ENCODE data around the gene TSEN15. TPM values are rescaled to one million over a fixed set of nuclear protein-coding genes. Genes with fewer than 3 reads are reported as not detected.
"Not testable (repeated sequence)": the region's sequence is repeated elsewhere in the genome, so short reads cannot be mapped to it uniquely, and the experiment has no call there.

The TSEN15 gene
- total RNA-seq, 1 experiment from 2014 or later = 38.5 TPM

DNA sequence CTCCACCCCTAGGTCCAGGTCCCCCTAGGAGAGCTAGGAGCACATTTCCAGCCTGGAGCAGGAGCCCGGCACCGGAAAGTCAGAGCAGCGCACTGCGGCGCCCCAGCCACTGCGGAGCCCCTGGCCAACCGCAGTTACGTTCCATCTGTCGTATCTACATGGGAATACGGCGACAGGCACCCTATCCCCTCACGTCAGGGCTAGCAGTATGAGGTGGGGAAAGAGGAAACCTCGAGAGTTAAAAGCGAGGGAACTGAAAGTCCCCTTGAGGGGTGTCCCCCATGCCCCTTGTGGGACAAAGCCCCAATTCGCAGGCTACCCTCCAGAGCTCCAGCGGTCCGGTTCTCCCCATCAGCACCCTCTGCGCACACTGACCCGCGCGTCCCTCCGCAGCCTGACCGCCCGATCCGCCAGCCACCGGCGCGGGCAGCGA lies 15.0 kb upstream of the TSEN15 start:
- Histone ChIP-seq H3K27me3 (ENCODE audit: control insufficient read depth, insufficient read depth, low read length) (peaks cover 56% of the 10 kb centered on the region), H3K4me3 (ENCODE audit: insufficient read depth, low read depth, low read length) (peak overlapping the region; percentile 67), H3K36me3 (replicated peaks; ENCODE audit: control insufficient read depth, insufficient read depth, low read length) (no peaks in the 10 kb centered on the region)
- DNase-seq = peak; percentile 74

DNA sequence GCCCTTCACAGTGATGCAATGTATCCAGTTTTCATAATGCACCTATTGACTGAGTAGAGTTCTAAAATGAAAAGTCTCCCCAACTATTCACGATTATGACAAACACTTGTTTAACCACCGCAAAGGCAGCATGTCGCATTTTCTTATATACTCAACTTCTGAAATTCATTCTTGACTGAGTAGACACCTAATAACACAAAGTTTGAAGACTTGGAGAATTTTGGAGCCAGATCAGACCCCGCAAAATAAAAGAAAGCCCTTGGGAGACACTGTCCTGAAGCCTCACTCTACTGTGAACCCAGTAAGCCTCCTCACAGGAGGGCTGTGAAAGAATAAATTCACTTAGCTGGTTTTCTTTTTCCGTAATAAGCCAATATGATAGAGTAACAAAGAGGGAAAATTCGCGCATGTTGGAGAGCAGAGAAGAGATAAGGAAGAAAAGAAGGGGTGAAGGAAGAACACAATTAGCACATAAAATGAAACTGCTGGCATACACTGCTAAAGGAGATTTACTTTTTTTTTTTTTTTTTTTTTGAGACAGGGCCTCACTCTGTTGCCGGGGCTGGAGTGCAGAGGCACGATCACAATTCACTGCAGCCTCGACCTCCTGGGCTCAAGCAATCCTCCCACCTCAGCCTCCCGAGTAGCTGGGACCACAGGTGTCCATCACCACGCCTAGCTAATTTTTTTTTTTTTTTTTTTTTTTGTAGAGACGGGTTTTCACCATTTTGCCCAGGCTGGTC lies 13.5 kb upstream of the TSEN15 start:
- DNase-seq = no peak
- H3K36me3 ChIP-seq (replicated peaks; ENCODE audit: control insufficient read depth, insufficient read depth, low read length) = no peaks in the 10 kb centered on the region
- H3K27me3 ChIP-seq (ENCODE audit: control insufficient read depth, insufficient read depth, low read length) = peaks cover 56% of the 10 kb centered on the region
- peak overlapping the region; percentile 67 for H3K4me3 ChIP-seq (ENCODE audit: insufficient read depth, low read depth, low read length)

DNA sequence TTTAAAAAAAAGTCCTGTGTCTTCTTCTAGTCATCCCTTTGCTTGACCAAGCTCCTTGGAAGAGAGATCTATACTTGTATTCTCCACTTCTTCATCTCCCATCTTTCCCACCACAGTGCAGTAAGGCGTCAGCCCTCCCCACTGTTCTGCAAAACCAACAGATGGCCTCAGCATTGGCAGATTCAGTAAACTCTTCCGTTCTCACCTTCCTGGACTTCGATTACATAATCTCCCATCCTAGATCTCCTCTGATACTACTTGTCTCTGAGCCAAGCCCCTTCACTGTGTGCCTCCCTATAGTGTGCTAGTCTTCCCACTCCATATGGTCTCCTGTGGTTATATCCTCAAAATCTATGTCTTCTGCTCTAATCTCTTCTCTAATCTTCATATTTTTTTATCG lies 12.4 kb upstream of the TSEN15 start:
- Histone ChIP-seq H3K36me3 (replicated peaks; ENCODE audit: control insufficient read depth, insufficient read depth, low read length) (no peaks in the 10 kb centered on the region), H3K4me3 (ENCODE audit: insufficient read depth, low read depth, low read length) (no peak overlapping the region), H3K27me3 (ENCODE audit: control insufficient read depth, insufficient read depth, low read length) (peaks cover 51% of the 10 kb centered on the region)
- DNase-seq = no peak

DNA sequence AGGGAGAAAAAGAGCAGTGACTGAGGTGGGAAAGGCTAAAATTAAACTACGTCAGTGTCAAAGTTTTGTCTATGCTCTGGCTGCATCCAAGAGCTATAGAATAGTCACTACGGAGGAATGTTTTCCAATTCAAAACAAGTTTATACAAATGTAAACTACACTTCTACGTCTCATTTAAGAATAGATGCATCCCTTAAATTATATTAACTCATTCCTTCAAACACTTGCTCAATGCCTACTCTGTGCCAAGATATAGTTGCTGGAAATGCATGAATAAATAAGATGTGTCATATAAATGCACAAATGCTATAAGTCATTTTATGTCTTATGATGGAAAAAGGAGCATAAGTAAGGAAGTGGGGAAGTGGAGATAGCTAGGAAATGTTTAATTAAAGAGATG lies 9.8 kb upstream of the TSEN15 start:
- H3K36me3 ChIP-seq (replicated peaks; ENCODE audit: control insufficient read depth, insufficient read depth, low read length) = no peaks in the 10 kb centered on the region
- DNase-seq = no peak
- H3K27me3 ChIP-seq (ENCODE audit: control insufficient read depth, insufficient read depth, low read length) = peaks cover 28% of the 10 kb centered on the region
- no peak overlapping the region for H3K4me3 ChIP-seq (ENCODE audit: insufficient read depth, low read depth, low read length)

DNA sequence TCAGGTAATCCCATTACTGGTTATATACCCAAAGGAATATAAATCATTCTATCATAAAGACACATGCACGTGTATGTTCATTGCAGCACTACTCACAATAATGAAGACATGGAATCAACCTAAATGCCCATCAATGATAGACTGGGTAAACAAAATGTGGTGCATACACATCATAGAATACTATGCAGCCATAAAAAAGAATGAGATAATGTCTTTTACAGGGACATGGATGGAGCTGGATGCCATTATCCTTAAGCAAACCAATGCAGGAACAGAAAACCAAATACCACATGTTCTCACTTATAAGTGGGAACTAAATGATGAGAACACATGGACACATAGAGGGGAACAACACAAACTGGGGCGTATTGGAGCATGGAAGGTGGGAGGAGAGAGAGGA lies 8.2 kb upstream of the TSEN15 start:
- peaks cover 13% of the 10 kb centered on the region for H3K27me3 ChIP-seq (ENCODE audit: control insufficient read depth, insufficient read depth, low read length)
- not testable (repeated sequence) for H3K4me3 ChIP-seq (ENCODE audit: insufficient read depth, low read depth, low read length); H3K36me3 ChIP-seq (replicated peaks; ENCODE audit: control insufficient read depth, insufficient read depth, low read length); DNase-seq

DNA sequence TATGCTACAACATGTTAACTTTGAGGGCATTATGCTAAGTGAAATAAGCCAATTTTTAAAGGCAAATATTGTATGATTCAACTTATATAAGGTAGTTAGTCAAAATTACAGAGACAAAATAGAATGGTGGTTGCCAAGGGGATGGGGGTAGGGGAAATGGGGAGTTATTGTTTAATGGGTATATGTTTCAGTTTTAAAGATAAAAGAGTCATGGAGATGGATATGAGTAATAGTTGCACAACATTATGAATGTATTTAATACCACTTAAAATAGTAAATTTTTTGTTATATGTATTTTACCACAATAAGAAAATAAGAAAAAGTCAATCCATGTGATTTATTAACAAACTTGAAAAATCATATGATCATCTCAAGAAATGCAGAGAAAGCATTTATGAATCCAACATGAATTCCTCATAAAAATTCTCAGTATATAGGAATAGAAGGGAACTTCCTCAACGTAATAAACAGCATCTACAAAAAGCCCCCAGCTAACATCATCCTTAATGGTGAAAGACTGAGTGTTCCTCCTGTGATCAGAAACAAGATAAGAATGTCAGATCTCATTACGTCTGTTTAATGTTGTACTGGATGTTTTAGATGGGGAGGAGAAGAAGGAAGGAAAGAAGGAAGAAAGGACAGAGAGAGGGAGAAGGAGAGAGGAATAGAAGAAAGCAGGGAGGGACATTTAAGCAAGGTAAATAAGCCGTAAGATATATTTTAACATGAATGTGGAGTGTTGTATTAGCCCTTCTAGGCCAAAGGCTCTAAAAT lies 6.7 kb upstream of the TSEN15 start:
- H3K4me3 ChIP-seq (ENCODE audit: insufficient read depth, low read depth, low read length) = no peak overlapping the region
- H3K36me3 ChIP-seq (replicated peaks; ENCODE audit: control insufficient read depth, insufficient read depth, low read length) = no peaks in the 10 kb centered on the region
- no peak for DNase-seq
- H3K27me3 ChIP-seq (ENCODE audit: control insufficient read depth, insufficient read depth, low read length) = no peaks in the 10 kb centered on the region

DNA sequence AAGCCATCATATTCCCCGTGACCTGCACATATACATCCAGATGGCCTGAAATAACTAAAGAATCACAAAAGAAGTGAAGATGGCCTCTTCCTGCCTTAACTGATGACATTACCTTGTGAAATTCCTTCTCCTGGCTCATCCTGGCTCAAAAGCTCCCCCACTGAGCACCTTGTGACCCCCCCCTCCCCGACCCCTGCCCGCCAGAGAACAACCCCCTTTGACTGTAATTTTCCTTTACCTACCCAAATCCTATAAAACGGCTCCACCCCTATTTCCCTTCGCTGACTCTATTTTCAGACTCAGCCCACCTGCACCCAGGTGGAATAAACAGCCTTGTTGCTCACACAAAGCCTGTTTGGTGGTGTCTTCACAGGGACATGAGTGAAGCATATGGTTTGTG lies 4.0 kb upstream of the TSEN15 start:
- not testable (repeated sequence) for H3K4me3 ChIP-seq (ENCODE audit: insufficient read depth, low read depth, low read length); H3K36me3 ChIP-seq (replicated peaks; ENCODE audit: control insufficient read depth, insufficient read depth, low read length); H3K27me3 ChIP-seq (ENCODE audit: control insufficient read depth, insufficient read depth, low read length); DNase-seq

DNA sequence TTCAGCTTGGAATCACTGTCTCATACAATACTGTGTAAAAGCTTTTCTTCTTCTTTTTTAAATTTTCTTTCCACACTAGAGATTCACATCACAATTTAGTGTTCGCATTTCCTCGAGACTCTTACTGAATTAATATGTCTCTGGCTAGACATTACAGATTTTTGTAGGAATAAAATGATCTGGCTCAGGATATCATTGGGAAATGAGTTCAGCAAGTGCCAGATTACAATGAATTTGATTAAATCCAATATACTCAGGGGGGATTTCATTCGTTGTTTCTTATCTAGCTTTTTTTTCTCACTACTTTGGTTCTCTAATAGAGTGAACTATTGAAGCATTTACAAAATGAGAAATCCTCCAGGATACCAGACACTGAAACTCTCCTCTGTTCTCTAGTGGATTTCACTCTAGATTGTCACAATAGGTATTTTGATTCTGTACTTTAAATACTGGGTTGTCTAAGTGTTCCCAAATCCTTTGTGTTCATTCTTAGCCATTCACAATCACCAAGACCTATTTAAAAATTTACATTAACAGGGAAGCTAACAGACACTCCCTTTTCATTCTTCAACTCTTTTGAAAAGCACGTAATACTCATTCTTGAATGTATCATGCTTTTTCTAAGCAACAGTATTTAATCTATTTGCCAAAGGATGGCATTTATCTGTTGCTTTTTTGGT lies 2.8 kb upstream of the TSEN15 start:
- no peak for DNase-seq
- Histone ChIP-seq H3K27me3 (ENCODE audit: control insufficient read depth, insufficient read depth, low read length) (no peaks in the 10 kb centered on the region), H3K4me3 (ENCODE audit: insufficient read depth, low read depth, low read length) (no peak overlapping the region), H3K36me3 (replicated peaks; ENCODE audit: control insufficient read depth, insufficient read depth, low read length) (no peaks in the 10 kb centered on the region)

DNA sequence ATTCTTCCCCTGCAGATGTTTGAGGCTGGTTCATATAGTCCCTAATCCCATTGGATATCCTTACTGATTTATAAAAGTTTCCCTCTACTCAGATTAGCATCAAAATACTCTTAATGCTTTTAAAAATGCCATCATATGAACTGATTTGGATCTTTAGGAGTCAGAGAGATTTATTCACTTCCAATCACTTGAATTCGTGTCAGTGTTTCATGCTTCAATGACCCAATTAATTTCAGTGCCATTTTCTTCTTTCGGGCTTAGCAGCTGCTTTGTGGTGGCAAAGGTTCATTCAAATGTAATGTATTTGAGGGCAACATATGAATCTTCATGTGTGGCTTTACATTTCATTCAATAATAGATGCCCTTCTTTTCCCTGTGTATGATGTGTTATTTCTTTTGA lies 2.2 kb upstream of the TSEN15 start:
- Histone ChIP-seq H3K36me3 (replicated peaks; ENCODE audit: control insufficient read depth, insufficient read depth, low read length) (no peaks in the 10 kb centered on the region), H3K27me3 (ENCODE audit: control insufficient read depth, insufficient read depth, low read length) (no peaks in the 10 kb centered on the region), H3K4me3 (ENCODE audit: insufficient read depth, low read depth, low read length) (no peak overlapping the region)
- no peak for DNase-seq

DNA sequence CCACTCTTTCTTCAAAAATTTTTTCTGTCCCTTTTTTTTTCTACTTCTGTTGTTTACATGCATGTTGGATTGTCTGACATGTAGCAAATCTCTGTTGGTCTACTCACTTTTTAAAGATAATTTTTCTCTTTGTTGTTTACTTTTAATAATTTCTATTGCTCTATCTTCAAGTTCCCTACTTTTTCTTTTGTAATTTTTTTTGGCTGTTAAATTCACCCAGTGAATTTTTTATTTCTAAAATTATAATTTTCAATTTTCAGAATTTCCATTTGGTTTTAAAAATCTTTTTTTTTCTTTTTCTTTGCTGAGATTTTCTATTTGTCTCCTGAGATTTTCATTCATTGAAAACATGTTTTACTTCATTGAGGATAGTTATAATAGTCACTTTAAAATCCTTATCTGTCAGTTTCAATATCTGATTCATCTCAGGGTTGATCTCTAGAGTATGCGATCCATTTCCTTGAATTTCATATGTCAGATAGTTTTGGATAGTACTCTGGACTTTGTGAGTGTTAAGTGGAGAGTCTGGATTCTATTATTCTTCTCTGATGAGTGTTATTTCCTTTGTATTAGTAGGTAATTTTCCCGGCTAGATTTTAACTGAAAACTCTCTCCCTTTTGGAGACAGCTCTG lies 1.6 kb upstream of the TSEN15 start:
- Histone ChIP-seq H3K4me3 (ENCODE audit: insufficient read depth, low read depth, low read length) (no peak overlapping the region), H3K36me3 (replicated peaks; ENCODE audit: control insufficient read depth, insufficient read depth, low read length) (peaks cover under 1% of the 10 kb centered on the region; the same call in 1 of the 2 replicates), H3K27me3 (ENCODE audit: control insufficient read depth, insufficient read depth, low read length) (no peaks in the 10 kb centered on the region)
- no peak for DNase-seq

DNA sequence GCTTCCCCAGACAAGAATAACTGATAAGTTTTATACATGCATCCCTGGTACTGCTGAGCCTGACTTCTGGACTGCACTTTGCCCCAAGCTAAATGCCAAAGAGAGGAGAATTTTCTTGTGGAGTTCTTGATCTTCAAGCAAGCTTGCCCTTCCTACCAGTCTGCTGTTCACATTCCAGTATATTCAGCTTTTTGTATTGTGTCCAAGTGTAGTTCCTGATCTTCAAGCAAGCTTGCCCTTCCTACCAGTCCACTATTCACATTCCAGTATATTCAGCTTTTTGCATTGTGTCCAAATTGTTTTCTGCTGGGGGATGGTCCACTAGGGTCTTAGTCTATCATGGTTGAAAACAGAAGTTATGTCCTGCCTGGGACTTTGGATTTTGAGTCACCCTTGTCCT lies 894 bp upstream of the TSEN15 start:
- Histone ChIP-seq H3K27me3 (ENCODE audit: control insufficient read depth, insufficient read depth, low read length) (no peaks in the 10 kb centered on the region), H3K36me3 (replicated peaks; ENCODE audit: control insufficient read depth, insufficient read depth, low read length) (peaks cover 3% of the 10 kb centered on the region), H3K4me3 (ENCODE audit: insufficient read depth, low read depth, low read length) (no peak overlapping the region)
- no peak for DNase-seq

DNA sequence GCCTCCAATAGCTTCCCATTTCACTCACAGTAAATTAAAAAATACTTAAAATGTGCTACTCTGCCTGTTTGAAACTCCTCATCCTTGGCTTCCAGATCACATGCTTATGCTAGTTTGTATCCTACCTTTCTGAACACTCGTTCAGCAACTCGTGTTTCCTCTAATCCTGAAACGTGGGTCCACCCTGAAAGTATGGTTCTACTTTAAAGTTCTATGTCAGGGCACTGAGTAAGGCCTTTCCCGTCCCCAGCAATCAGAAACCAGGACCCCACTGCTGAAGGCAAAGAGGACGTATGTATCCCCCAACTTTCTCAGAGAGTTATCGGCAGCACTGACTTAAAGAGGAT lies 419 bp upstream of the TSEN15 start:
- H3K4me3 ChIP-seq (ENCODE audit: insufficient read depth, low read depth, low read length) = peak overlapping the region; percentile 86
- DNase-seq = no peak
- H3K36me3 ChIP-seq (replicated peaks; ENCODE audit: control insufficient read depth, insufficient read depth, low read length) = peaks cover 3% of the 10 kb centered on the region
- no peaks in the 10 kb centered on the region for H3K27me3 ChIP-seq (ENCODE audit: control insufficient read depth, insufficient read depth, low read length)

DNA sequence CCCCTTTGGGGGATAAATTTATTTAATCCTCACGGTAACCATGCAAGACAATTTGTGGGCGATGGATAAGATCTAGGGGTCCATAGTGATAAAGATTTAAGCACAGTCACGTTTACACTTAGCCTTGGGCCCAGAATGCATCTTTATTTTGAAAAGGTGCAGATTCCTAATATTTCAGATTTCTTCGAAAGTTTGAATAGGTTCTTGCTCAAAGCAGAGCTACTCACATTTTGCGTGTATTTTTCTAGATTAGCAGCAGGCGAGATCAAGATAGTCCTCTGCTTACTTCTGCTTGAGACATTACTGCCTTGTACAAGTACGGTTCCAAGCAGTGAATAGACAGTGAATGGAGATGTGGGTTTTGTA lies 647 bp downstream of the TSEN15 start:
- Histone ChIP-seq H3K4me3 (ENCODE audit: insufficient read depth, low read depth, low read length) (peak overlapping the region; percentile 86), H3K27me3 (ENCODE audit: control insufficient read depth, insufficient read depth, low read length) (no peaks in the 10 kb centered on the region), H3K36me3 (replicated peaks; ENCODE audit: control insufficient read depth, insufficient read depth, low read length) (peaks cover 3% of the 10 kb centered on the region)
- no peak for DNase-seq

DNA sequence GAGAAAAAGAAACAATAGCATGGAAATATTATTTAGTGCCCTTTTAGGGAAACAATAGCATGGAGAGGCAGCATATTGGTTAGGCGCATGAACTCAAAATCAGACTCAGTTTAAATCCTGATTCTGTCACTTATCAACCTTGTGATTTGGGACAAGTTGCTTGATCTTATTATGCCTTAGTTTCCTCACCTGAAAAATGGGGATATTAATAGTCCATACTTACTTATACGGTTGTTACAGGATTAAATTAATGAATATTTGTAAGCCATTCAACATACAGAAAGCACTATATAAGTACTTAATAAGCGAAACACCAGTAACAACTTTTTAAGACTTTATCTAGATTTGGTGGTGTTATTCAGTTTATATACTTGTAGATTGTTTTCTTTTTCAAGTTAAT lies 1.2 kb downstream of the TSEN15 start:
- no peaks in the 10 kb centered on the region for H3K27me3 ChIP-seq (ENCODE audit: control insufficient read depth, insufficient read depth, low read length)
- no peak for DNase-seq
- peaks cover 3% of the 10 kb centered on the region for H3K36me3 ChIP-seq (replicated peaks; ENCODE audit: control insufficient read depth, insufficient read depth, low read length)
- no peak overlapping the region for H3K4me3 ChIP-seq (ENCODE audit: insufficient read depth, low read depth, low read length)
